Fibroblast of skin of abdomen (primary cell): ENCODE data around the gene ART1.
"Not testable (repeated sequence)": the region's sequence is repeated elsewhere in the genome, so short reads cannot be mapped to it uniquely, and the experiment has no call there.

Source experiments
- DNase-seq: peaks from one replicate; pipeline ENCODE4 v3.0.0-alpha.2; 2013

ART1 gene

GRCh38 chr11:3632070-3632660 is 12.8 kb upstream of the ART1 start:
- DNase-seq: no peak

- DNase-seq: no peak
Observed at GRCh38 chr11:3635641-3636375, 9.1 kb upstream of the ART1 start.

- DNase-seq: no peak
Observed at GRCh38 chr11:3637201-3637600, 7.7 kb upstream of the ART1 start.

- DNase-seq: no peak
Observed at GRCh38 chr11:3638513-3638912, 6.4 kb upstream of the ART1 start.

GRCh38 chr11:3639841-3640240 is 5.1 kb upstream of the ART1 start:
- DNase-seq: no peak

GRCh38 chr11:3641191-3641590 is 3.7 kb upstream of the ART1 start:
- DNase-seq: no peak

GRCh38 chr11:3641701-3642070 is 3.2 kb upstream of the ART1 start, which contains the start of gene ART5:
Gene ART5 (minus strand): TSS chr11:3641992. CDS start chr11:3641862, 130 bp downstream.
- DNase-seq: no peak

- peak; percentile 82 for DNase-seq
Observed at GRCh38 chr11:3642071-3642951, 2.6 kb upstream of the ART1 start.

GRCh38 chr11:3643102-3643546 is 1.8 kb upstream of the ART1 start:
- DNase-seq: not testable (repeated sequence)

- DNase-seq: no peak
Observed at GRCh38 chr11:3645552-3645951, 624 bp downstream of the ART1 start.

GRCh38 chr11:3648843-3649242 is 3.9 kb downstream of the ART1 start:
- not testable (repeated sequence) for DNase-seq

- not testable (repeated sequence) for DNase-seq
Observed at GRCh38 chr11:3649374-3649773, 4.4 kb downstream of the ART1 start.

GRCh38 chr11:3652514-3652913 is 7.6 kb downstream of the ART1 start:
- DNase-seq: not testable (repeated sequence)

GRCh38 chr11:3655547-3655946 is 10.6 kb downstream of the ART1 start:
- DNase-seq: no peak

- DNase-seq: not testable (repeated sequence)
Observed at GRCh38 chr11:3657331-3657730, 12.4 kb downstream of the ART1 start.

GRCh38 chr11:3658252-3658651 is 13.3 kb downstream of the ART1 start:
- no peak for DNase-seq

GRCh38 chr11:3659595-3660515 is 14.9 kb downstream of the ART1 start:
- no peak for DNase-seq

GRCh38 chr11:3660960-3661359 is 16.0 kb downstream of the ART1 start:
- no peak for DNase-seq

- no peak for DNase-seq
Observed at GRCh38 chr11:3662856-3663255, 17.9 kb downstream of the ART1 start.

- DNase-seq: no peak
Observed at GRCh38 chr11:3664032-3664630, 19.2 kb downstream of the ART1 start.

GRCh38 chr11:3665336-3666022 is 20.6 kb downstream of the ART1 start:
- DNase-seq: no peak
